HepG2 (cell line): Measurements from ENCODE around the gene CMIP.

Experiments
- ATM ChIP-seq: fragments of 450-650 bp; IDR thresholded peaks from 2 replicates; pipeline ENCODE4 v1.7.1; 2017; ENCODE audit warnings: mild to moderate bottlenecking, borderline replicate concordance
- CTCF ChIP-seq: sonication (generic); formaldehyde crosslinking; IDR thresholded peaks from 2 replicates; pipeline ENCODE4 v1.5.0; 2020; ENCODE audit warnings: mild to moderate bottlenecking, missing genetic modification reagents, moderate library complexity
- HMGXB4 ChIP-seq, 2 experiments: sonication (generic) in 1 of 2; formaldehyde crosslinking in 1 of 2; IDR thresholded peaks; 2 replicates each; pipeline versions ENCODE4 v1.4.0 to v1.6.1; 2018 to 2020; ENCODE audit warnings: missing genetic modification reagents in 2 of 2, borderline replicate concordance in 1 of 2, low read depth in 1 of 2, mild to moderate bottlenecking in 1 of 2, missing biosample characterization in 1 of 2
- JUN ChIP-seq: sonication (generic); formaldehyde crosslinking; IDR thresholded peaks from 2 replicates; pipeline ENCODE4 v1.4.0; 2020; ENCODE audit warnings: mild to moderate bottlenecking, missing genetic modification reagents
- SMAD1 ChIP-seq: sonication (generic); formaldehyde crosslinking; IDR thresholded peaks from 2 replicates; pipeline ENCODE4 v1.4.0; 2020; ENCODE audit warnings: missing genetic modification reagents, low read depth, mild to moderate bottlenecking, borderline replicate concordance
- ZBTB43 ChIP-seq: sonication (generic); formaldehyde crosslinking; conservative IDR thresholded peaks from 2 replicates; pipeline ENCODE4 v1.4.0; 2020; ENCODE audit warnings: missing genetic modification reagents
- ZNF225 ChIP-seq: sonication (generic); formaldehyde crosslinking; IDR thresholded peaks from 2 replicates; pipeline ENCODE4 v1.4.0; 2020; ENCODE audit warnings: mild to moderate bottlenecking, missing genetic modification reagents

GRCh38 chr16:81699596-81699995, 255.0 kb downstream of the CMIP start:
- no peak for TF ChIP-seq SMAD1 (CRISPR knock-in tag)
- no peak for TF ChIP-seq ZBTB43 (CRISPR knock-in tag)
- TF ChIP-seq JUN (CRISPR knock-in tag), result no peak
- TF ChIP-seq HMGXB4 (CRISPR knock-in tag; IDR thresholded peaks at IDR 0.05; ENCODE audit: borderline replicate concordance in 1 of 2, low read depth in 1 of 2), result no peak
- no peak for TF ChIP-seq ZNF225 (CRISPR knock-in tag)
- no peak for TF ChIP-seq ATM
- no peak for TF ChIP-seq CTCF
